ENCODE measurements around the gene RBM42. TPM values are rescaled to one million over a fixed set of nuclear protein-coding genes. Genes with fewer than 3 reads are reported as not detected.

RBM42 gene
- polyA plus RNA-seq, 2 of the 4 experiments (the other 2 are of a cell fraction), result 80.4 to 128 TPM

GRCh38 chr19:35641515-35642151 is 12.8 kb downstream of the RBM42 start, which contains the start of gene ETV2:
Gene ETV2, plus strand, starts transcription at chr19:35641745. Its CDS starts 716 bp downstream, at chr19:35642461.
- Histone ChIP-seq H3K4me2 (peak within 1 kb of the TSS; percentile 98; the same call in 2 of the 3 replicates), H3K4me1 (peaks cover 15% of the 10 kb centered on the region; the same call in 2 of the 3 replicates), H3K9me3 (no peaks in the 10 kb centered on the region), H3K4me3 (no peak within 1 kb of the TSS), H3K27ac (peak within 1 kb of the TSS in 1 of 2 experiments; percentile 89; a peak in 2 of 6 replicates)
- ChIA-PET POLR2A (no interaction called here), CTCF (interaction anchor here (1.2 to 4.2 kb wide), 4 partner anchors 21 to 131 kb away, joined by 4 to 28 read pairs (median 7); no protein-coding TSS in a partner anchor)
- DNase-seq (ENCODE audit: low read depth in 1 of 2, low spot score in 1 of 2), result no peak
- no peak for FAIRE-seq
- TF ChIP-seq RARB (CRISPR knock-in tag; IDR thresholded peaks at IDR 0.05) (no peak), RAD21 (conservative IDR thresholded peaks at IDR 0.05 in 1 of 2, IDR thresholded peaks at IDR 0.05 in 1 of 2) (no peak), CBX8 (IDR thresholded peaks at IDR 0.05) (no peak)
- no peak for ATAC-seq
- WGBS (ENCODE audit: missing lambda C conversion rate), result 63% methylated on average over 21 of the region's 28 CpGs

- ATAC-seq (no peak), DNase-seq (ENCODE audit: low read depth in 1 of 2, low spot score in 1 of 2) (no peak), FAIRE-seq (no peak)
- H3K4me2 ChIP-seq, result peak overlapping the region; percentile 98; the same call in 2 of the 3 replicates
- 84% methylated on average over 10 of the region's 10 CpGs for WGBS (ENCODE audit: missing lambda C conversion rate)
- CTCF ChIA-PET, result interaction anchor here (0.6 to 4.2 kb wide), 8 partner anchors 16 to 132 kb away, joined by 3 to 28 read pairs (median 5); partner anchors contain the start of gene U2AF1L4
- TF ChIP-seq NPAS2 (CRISPR knock-in tag; IDR thresholded peaks at IDR 0.05; ENCODE audit: borderline replicate concordance) (no peak), ATOH8 (CRISPR knock-in tag; IDR thresholded peaks at IDR 0.05; ENCODE audit: low read depth) (no peak), PBX3 (IDR thresholded peaks at IDR 0.05) (no peak)
- no peaks in the 10 kb centered on the region for H3K9me3 ChIP-seq
- peaks cover 15% of the 10 kb centered on the region; the same call in 2 of the 3 replicates for H3K4me1 ChIP-seq
- H3K27ac ChIP-seq, result peak overlapping the region in 1 of 2 experiments; percentile 89; a peak in 1 of 6 replicates
- POLR2A ChIA-PET, result interaction anchor here (0.5 to 1.6 kb wide), 3 partner anchors 11 to 39 kb away, joined by 3 to 5 read pairs (median 4); no protein-coding TSS in a partner anchor
- no peak overlapping the region for H3K4me3 ChIP-seq
Observed at GRCh38 chr19:35642312-35642711, 13.5 kb downstream of the RBM42 start.

- peaks cover 18% of the 10 kb centered on the region; the same call in 2 of the 3 replicates for H3K4me1 ChIP-seq
- ChIA-PET POLR2A (interaction anchor here (0.5 to 1.6 kb wide), 5 partner anchors 10 to 39 kb away, joined by 3 to 6 read pairs (median 4); no protein-coding TSS in a partner anchor), CTCF (interaction anchor here (0.6 to 4.2 kb wide), 14 partner anchors 14 to 169 kb away, joined by 3 to 28 read pairs (median 4); partner anchors contain the start of genes HAUS5, RBM42 and U2AF1L4)
- no peaks in the 10 kb centered on the region for H3K9me3 ChIP-seq
- peak overlapping the region; percentile 98 for H3K4me2 ChIP-seq
- TF ChIP-seq ZFP36 (IDR thresholded peaks at IDR 0.05; ENCODE audit: borderline replicate concordance, partially characterized antibody), result no peak
- no peak for TF ChIP-seq CBX2 (IDR thresholded peaks at IDR 0.05; ENCODE audit: borderline replicate concordance, low read depth)
- TF ChIP-seq REST (IDR thresholded peaks at IDR 0.05), result no peak
- peak overlapping the region; percentile 61 for H3K4me3 ChIP-seq
- DNase-seq (ENCODE audit: low read depth in 1 of 2, low spot score in 1 of 2) (no peak), ATAC-seq (no peak), FAIRE-seq (no peak)
- 60% methylated on average over 13 of the region's 15 CpGs for WGBS (ENCODE audit: missing lambda C conversion rate)
- H3K27ac ChIP-seq, result peak overlapping the region; percentile 75 to 89
Observed at GRCh38 chr19:35642798-35643254, 14.0 kb downstream of the RBM42 start.

All from A549 (cell line).